Measurements from ENCODE around the gene NONO.

DNA sequence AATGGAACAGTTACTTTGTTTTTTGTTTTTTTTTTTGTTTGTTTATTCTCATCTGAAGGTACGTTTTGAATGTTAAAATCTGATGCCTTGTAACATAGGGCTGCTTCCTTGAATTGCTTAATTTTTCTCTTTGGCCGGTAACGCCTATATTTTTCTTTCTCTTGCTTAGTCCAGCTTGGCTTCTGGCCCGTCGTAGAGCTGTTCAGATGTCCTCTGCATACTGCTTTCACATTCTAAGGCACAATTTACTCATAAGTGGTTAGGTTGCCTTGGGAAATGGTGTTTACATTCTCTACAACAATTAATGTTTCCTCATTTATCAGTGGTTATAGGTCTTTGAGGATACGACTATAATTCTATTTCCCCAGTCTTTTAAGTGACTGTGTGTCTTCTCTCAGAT lies 7.9 kb downstream of the NONO start:
- TF ChIP-seq, protein P1, sequence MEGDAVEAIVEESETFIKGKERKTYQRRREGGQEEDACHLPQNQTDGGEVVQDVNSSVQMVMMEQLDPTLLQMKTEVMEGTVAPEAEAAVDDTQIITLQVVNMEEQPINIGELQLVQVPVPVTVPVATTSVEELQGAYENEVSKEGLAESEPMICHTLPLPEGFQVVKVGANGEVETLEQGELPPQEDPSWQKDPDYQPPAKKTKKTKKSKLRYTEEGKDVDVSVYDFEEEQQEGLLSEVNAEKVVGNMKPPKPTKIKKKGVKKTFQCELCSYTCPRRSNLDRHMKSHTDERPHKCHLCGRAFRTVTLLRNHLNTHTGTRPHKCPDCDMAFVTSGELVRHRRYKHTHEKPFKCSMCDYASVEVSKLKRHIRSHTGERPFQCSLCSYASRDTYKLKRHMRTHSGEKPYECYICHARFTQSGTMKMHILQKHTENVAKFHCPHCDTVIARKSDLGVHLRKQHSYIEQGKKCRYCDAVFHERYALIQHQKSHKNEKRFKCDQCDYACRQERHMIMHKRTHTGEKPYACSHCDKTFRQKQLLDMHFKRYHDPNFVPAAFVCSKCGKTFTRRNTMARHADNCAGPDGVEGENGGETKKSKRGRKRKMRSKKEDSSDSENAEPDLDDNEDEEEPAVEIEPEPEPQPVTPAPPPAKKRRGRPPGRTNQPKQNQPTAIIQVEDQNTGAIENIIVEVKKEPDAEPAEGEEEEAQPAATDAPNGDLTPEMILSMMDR (IDR thresholded peaks at IDR 0.05) = no peak
- no peak for TF ChIP-seq POLR2A (IDR thresholded peaks at IDR 0.05)

All from body of pancreas (tissue), 4 donors.